Stimulated activated CD4-positive, alpha-beta T cell treated with anti-CD3 and anti-CD28 coated beads, TNF-alpha, amount 100 ng/mL, for 48 hours (primary cell): ENCODE data around the gene PXDN.

Experiments used
- DNase-seq, 3 donors: peaks; one replicate each; pipeline ENCODE4 v3.0.0-alpha.2; 2020; ENCODE audit warnings: low read depth in 3 of 3

PXDN gene

GRCh38 chr2:1595274-1595673, 149.0 kb downstream of the PXDN start:
- DNase-seq, result no peak

GRCh38 chr2:1594373-1595171, 149.7 kb downstream of the PXDN start:
- DNase-seq, result no peak

- DNase-seq, result no peak
Measured at GRCh38 chr2:1594123-1594372, 150.3 kb downstream of the PXDN start.

DNA sequence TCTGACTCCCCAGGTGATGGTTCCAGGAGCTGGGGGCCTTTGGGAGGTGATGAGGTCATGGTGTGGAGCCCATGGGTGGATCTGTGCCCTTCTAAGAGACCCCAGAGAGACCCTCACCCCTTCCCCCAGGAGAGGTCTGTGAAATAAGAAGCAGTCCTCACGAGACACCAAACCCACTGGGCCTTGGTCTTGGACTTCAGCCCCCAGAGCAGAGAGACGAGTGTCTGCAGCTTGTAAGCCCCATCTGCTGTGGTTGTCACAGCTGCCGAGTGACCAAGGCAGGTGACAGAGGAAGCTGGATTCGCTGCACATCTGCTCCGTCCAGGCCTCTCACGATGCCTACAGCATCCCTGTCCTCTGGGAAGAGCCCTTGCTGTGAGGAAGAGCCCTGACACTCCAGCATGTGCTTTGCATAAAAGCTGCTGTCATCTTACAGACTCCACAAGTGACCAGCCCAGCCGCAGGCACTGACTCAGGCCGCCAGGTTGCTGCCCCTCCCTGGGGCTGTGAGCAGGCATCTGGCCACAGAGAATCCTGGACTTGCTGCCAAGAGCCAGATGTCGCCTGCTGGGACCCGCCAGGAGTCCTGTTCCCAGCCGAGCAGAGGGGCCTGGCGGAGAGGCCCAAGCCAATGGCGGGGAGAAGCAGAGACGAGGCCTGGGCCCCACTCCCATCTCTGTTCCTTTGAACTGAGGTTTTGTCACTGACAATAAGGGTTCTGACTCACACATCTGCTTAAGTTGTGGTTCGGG, 150.8 kb downstream of the PXDN start:
- no peak for DNase-seq

- DNase-seq, result no peak
Measured at GRCh38 chr2:1591978-1592907, 152.1 kb downstream of the PXDN start.

GRCh38 chr2:1591461-1591770, 152.9 kb downstream of the PXDN start:
- no peak for DNase-seq

GRCh38 chr2:1590596-1591460, 153.5 kb downstream of the PXDN start:
- DNase-seq, result no peak

- no peak for DNase-seq
Measured at GRCh38 chr2:1588978-1589621, 155.2 kb downstream of the PXDN start.

DNA sequence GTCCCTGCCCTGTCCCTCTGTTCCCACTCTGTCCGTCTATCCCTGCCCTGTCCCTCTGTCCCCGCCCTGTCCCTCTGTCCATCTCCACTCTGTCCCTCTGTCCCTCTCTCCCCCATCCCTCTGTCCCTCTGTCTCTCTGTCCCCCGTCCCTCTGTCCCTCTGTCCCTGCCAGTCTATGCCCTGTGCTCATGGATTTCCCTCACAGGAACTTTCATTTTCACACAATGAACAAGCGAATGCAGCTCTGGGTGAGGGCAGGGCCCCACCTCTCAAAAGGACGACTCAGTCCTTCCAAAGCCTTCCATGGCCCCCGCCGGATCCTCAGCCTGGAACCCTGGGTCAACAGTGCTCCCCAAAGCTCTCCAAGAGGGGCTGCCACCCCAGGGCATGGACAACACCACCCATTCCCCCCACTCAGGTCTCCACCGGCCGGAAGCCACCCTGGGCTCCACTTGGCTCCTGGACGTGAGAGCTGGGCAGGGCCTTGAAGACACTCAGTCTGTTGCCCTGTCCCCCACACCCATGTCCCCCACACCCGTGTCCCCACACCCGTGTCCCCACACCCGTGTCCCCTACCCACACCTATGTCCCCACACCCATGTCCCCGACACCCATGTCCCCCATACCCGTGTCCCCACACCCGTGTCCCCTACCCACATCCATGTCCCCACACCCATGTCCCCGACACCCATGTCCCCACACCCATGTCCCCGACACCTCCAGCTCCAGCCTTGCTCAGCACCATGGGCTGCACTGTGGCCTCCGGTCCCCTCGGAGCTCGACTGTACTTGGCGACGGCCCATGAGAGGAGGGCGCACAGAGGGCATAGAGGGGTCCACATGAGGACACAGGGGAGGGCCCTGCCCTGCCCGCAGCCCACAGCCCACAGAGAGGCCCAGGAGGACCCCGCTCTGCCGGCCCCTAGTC, 156.0 kb downstream of the PXDN start:
- DNase-seq, result no peak

DNA sequence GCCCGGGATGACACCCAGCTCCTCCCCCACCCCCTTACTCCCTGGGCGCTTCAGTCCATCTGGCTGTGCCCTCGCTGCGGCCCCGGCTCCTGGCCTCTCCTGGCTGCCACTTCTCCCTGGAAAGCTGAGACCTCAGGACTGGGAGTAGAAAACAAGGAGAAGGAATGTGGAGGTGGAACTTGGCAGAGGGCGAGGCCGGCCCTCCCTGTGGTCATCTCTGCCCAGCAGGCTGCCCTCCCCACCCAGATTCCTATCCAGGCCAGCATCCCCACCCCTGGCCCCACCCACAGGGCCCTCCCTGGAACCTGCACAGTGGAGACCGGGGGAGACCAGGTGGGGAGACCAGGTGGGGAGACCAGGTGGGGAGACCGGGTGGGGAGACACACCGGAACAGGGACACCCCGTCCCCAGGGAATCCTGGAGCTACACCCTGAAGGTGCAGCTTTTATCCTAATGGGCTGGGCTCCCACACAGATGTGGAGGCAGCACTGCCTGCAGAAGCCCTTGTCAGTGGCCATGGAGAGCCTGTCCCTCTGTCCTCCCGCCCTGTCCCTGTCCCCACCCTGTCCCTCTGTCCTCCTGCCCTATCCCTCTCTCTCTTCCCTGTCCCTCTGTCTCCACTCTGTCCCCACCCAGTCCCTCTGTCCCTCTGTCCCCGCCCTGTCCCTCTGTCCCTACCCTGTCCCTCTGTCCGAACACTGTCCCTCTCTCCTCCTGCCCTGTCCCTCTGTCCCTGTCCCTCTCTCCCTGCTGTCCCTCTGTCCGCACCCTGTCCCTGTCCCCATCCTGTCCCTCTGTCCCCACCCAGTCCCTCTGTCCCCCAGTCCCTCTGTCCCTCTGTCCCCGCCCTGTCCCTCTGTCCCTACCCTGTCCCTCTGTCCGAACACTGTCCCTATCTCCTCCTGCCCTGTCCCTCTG, 157.1 kb downstream of the PXDN start:
- no peak for DNase-seq

GRCh38 chr2:1586251-1586922, 157.9 kb downstream of the PXDN start:
- no peak for DNase-seq

- no peak for DNase-seq
Measured at GRCh38 chr2:1585635-1586034, 158.7 kb downstream of the PXDN start.

- no peak for DNase-seq
Measured at GRCh38 chr2:1584691-1585485, 159.4 kb downstream of the PXDN start.

- DNase-seq, result no peak
Measured at GRCh38 chr2:1584051-1584531, 160.2 kb downstream of the PXDN start.

GRCh38 chr2:1582891-1583341, 161.4 kb downstream of the PXDN start:
- DNase-seq, result no peak

DNA sequence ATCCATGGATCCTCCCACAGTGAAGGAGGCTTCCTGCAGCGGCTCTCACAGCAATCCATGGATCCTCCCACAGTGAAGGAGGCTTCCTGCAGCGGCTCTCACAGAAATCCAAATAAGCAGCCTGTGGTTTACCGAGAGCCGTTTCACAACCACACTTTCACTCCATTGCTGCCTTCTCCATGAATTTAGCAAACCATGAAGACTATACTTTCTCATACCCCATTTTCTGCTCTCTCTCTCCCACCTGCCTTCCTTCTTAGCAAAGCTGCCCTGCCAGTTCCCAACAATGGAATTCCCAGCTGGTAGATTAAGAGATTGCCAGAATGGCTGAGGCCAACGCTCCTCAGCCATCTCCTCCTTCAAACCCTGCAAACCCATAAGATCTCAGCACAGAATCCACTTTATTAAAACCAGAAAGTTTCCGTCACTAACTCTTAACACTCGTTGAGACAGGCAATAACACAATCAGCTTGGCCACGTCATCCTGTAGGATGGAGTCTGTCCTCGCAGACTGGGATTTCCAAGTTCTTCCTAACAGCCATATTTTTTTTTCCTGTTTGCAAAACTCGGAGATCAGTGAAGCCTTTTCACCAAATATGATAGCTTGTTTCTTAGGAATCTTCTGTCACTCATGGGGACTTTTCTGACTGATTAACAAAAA, 162.2 kb downstream of the PXDN start:
- no peak for DNase-seq
